ENCODE data around the gene ABCA8. TPM values are rescaled to one million over a fixed set of nuclear protein-coding genes. Genes with fewer than 3 reads are reported as not detected.

Gene ABCA8
- total and polyA plus RNA-seq, 2 of the 8 experiments (the other 6 are each of a cell fraction or from before 2014, with no cell fraction given) = not detected

DNA sequence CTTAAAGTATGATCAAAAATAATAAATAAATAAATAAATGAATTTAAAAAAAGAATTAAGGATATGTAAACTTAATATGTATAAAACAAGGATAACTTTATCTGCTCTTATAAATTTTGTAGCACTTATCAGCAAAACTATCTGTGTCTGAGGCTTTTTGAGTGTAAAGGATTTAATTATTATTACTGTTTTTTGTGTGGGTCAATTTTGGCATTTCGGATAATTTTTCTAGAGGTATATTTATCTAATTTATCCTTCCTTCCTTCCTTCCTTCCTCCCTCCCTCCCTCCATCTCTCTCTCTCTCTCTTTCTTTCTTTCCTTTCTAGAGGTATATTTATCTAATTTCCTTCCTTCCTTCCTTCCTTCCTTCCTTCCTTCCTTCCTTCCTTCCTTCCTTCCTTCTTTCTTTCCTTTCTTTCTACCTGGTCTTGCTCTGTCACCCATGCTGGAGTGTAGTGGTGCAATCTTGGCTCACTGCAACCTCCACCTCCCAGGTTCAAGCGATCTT is 120.8 kb downstream of the ABCA8 start (continued):
- TF ChIP-seq, protein P1, sequence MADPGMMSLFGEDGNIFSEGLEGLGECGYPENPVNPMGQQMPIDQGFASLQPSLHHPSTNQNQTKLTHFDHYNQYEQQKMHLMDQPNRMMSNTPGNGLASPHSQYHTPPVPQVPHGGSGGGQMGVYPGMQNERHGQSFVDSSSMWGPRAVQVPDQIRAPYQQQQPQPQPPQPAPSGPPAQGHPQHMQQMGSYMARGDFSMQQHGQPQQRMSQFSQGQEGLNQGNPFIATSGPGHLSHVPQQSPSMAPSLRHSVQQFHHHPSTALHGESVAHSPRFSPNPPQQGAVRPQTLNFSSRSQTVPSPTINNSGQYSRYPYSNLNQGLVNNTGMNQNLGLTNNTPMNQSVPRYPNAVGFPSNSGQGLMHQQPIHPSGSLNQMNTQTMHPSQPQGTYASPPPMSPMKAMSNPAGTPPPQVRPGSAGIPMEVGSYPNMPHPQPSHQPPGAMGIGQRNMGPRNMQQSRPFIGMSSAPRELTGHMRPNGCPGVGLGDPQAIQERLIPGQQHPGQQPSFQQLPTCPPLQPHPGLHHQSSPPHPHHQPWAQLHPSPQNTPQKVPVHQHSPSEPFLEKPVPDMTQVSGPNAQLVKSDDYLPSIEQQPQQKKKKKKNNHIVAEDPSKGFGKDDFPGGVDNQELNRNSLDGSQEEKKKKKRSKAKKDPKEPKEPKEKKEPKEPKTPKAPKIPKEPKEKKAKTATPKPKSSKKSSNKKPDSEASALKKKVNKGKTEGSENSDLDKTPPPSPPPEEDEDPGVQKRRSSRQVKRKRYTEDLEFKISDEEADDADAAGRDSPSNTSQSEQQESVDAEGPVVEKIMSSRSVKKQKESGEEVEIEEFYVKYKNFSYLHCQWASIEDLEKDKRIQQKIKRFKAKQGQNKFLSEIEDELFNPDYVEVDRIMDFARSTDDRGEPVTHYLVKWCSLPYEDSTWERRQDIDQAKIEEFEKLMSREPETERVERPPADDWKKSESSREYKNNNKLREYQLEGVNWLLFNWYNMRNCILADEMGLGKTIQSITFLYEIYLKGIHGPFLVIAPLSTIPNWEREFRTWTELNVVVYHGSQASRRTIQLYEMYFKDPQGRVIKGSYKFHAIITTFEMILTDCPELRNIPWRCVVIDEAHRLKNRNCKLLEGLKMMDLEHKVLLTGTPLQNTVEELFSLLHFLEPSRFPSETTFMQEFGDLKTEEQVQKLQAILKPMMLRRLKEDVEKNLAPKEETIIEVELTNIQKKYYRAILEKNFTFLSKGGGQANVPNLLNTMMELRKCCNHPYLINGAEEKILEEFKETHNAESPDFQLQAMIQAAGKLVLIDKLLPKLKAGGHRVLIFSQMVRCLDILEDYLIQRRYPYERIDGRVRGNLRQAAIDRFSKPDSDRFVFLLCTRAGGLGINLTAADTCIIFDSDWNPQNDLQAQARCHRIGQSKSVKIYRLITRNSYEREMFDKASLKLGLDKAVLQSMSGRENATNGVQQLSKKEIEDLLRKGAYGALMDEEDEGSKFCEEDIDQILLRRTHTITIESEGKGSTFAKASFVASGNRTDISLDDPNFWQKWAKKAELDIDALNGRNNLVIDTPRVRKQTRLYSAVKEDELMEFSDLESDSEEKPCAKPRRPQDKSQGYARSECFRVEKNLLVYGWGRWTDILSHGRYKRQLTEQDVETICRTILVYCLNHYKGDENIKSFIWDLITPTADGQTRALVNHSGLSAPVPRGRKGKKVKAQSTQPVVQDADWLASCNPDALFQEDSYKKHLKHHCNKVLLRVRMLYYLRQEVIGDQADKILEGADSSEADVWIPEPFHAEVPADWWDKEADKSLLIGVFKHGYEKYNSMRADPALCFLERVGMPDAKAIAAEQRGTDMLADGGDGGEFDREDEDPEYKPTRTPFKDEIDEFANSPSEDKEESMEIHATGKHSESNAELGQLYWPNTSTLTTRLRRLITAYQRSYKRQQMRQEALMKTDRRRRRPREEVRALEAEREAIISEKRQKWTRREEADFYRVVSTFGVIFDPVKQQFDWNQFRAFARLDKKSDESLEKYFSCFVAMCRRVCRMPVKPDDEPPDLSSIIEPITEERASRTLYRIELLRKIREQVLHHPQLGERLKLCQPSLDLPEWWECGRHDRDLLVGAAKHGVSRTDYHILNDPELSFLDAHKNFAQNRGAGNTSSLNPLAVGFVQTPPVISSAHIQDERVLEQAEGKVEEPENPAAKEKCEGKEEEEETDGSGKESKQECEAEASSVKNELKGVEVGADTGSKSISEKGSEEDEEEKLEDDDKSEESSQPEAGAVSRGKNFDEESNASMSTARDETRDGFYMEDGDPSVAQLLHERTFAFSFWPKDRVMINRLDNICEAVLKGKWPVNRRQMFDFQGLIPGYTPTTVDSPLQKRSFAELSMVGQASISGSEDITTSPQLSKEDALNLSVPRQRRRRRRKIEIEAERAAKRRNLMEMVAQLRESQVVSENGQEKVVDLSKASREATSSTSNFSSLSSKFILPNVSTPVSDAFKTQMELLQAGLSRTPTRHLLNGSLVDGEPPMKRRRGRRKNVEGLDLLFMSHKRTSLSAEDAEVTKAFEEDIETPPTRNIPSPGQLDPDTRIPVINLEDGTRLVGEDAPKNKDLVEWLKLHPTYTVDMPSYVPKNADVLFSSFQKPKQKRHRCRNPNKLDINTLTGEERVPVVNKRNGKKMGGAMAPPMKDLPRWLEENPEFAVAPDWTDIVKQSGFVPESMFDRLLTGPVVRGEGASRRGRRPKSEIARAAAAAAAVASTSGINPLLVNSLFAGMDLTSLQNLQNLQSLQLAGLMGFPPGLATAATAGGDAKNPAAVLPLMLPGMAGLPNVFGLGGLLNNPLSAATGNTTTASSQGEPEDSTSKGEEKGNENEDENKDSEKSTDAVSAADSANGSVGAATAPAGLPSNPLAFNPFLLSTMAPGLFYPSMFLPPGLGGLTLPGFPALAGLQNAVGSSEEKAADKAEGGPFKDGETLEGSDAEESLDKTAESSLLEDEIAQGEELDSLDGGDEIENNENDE (IDR thresholded peaks at IDR 0.05; ENCODE audit: insufficient replicate concordance, low read length) = no peak
- TF ChIP-seq TEAD4 (IDR thresholded peaks at IDR 0.05; ENCODE audit: low read depth, low read length) (no peak), CHD1 (IDR thresholded peaks at IDR 0.05; ENCODE audit: low read depth, low read length) (no peak), RBBP5 (IDR thresholded peaks at IDR 0.05; ENCODE audit: borderline replicate concordance, low read depth, low read length) (no peak)
